Neural progenitor cell (in vitro differentiated cells): ENCODE data around the gene MYL7. TPM values are rescaled to one million over a fixed set of nuclear protein-coding genes. Genes with fewer than 3 reads are reported as not detected.

Experiments
- DNase-seq: peaks from one replicate; pipeline ENCODE4 v3.0.0-alpha.2; 2016; ENCODE audit warnings: low spot score
- H2AFZ ChIP-seq: fragments of 200-600 bp; sonication (generic); replicated peaks from 2 replicates; pipeline ENCODE4 v1.6.1; 2016; ENCODE audit warnings: antibody characterized with exemption
- H3F3A ChIP-seq: fragments of 200-600 bp; sonication (generic); 2 replicates; pipeline ENCODE4 v1.6.1; 2016; ENCODE audit warnings: antibody characterized with exemption, low read depth
- H3K27ac ChIP-seq: fragments of 200-600 bp; sonication (generic); 2 replicates; pipeline ENCODE4 v1.5.1; 2016; ENCODE audit warnings: mild to moderate bottlenecking
- H3K27me3 ChIP-seq: fragments of 200-600 bp; sonication (generic); 2 replicates; pipeline ENCODE4 v1.6.1; 2016; ENCODE audit warnings: mild to moderate bottlenecking, moderate library complexity
- H3K36me3 ChIP-seq: fragments of 200-600 bp; sonication (generic); 2 replicates; pipeline ENCODE4 v1.5.1; 2016
- H3K4me1 ChIP-seq: fragments of 200-600 bp; sonication (generic); 2 replicates; pipeline ENCODE4 v1.6.1; 2016; ENCODE audit warnings: mixed run types
- H3K4me2 ChIP-seq: fragments of 200-600 bp; sonication (generic); 2 replicates; pipeline ENCODE4 v1.6.1; 2016
- H3K4me3 ChIP-seq: fragments of 200-600 bp; sonication (generic); 2 replicates; pipeline ENCODE4 v1.5.1; 2016
- H3K79me2 ChIP-seq: fragments of 200-600 bp; sonication (generic); 2 replicates; pipeline ENCODE4 v1.6.1; 2016; ENCODE audit warnings: low read depth
- H3K9ac ChIP-seq: fragments of 200-600 bp; sonication (generic); 2 replicates; pipeline ENCODE4 v1.6.1; 2016
- H3K9me3 ChIP-seq: fragments of 200-600 bp; sonication (generic); 2 replicates; pipeline ENCODE4 v1.5.1; 2016; ENCODE audit warnings: low read depth
- H4K20me1 ChIP-seq: fragments of 200-600 bp; sonication (generic); 2 replicates; pipeline ENCODE4 v1.6.1; 2016; ENCODE audit warnings: low read depth
- H3K27ac Mint-ChIP-seq: 3 replicates; pipeline ENCODE4 v1.8.0; 2021; ENCODE audit warnings: mixed read lengths
- H3K27me3 Mint-ChIP-seq: 2 replicates; pipeline ENCODE4 v1.8.0; 2022; ENCODE audit warnings: low read depth, mild to moderate bottlenecking, inconsistent platforms, moderate library complexity, mixed read lengths; ENCODE audit not compliant: insufficient read depth
- H3K36me3 Mint-ChIP-seq: 3 replicates; pipeline ENCODE4 v1.8.0; 2021; ENCODE audit warnings: mixed read lengths
- H3K4me1 Mint-ChIP-seq: 3 replicates; pipeline ENCODE4 v1.8.0; 2021; ENCODE audit warnings: mixed read lengths
- H3K4me3 Mint-ChIP-seq: 3 replicates; pipeline ENCODE4 v1.8.0; 2021; ENCODE audit warnings: mild to moderate bottlenecking, moderate library complexity, mixed read lengths
- H3K9me3 Mint-ChIP-seq: 3 replicates; pipeline ENCODE4 v1.8.0; 2020; ENCODE audit warnings: mixed read lengths
- CTCF ChIP-seq: fragments of 200-600 bp; sonication (generic); IDR thresholded peaks from 2 replicates; pipeline ENCODE4 v1.5.1; 2017; ENCODE audit warnings: antibody characterized with exemption, mild to moderate bottlenecking
- EZH2 ChIP-seq: fragments of 200-600 bp; sonication (generic); IDR thresholded peaks from 2 replicates; pipeline ENCODE4 v1.6.1; 2017; ENCODE audit warnings: antibody characterized with exemption, mild to moderate bottlenecking, moderate library complexity
- EZH2phosphoT487 ChIP-seq: fragments of 200-600 bp; sonication (generic); IDR thresholded peaks from 2 replicates; pipeline ENCODE4 v1.6.1; 2017; ENCODE audit warnings: antibody characterized with exemption
- total RNA-seq: library from RNA; depleted of rRNA; stranded (reverse); fragments of >200 nt; gene quantifications from 2 replicates; pipeline ENCODE4 v1.2.3, GENCODE V29; 2015; ENCODE audit warnings: low replicate concordance

The MYL7 gene
- total RNA-seq, 1 donor from 2014 or later: not detected

GRCh38 chr7:44188480-44189225 is 47.5 kb upstream of the MYL7 start:
- Mint-ChIP-seq H3K36me3 (no peaks in the 10 kb centered on the region), H3K9me3 (no peaks in the 10 kb centered on the region), H3K27ac (peak overlapping the region; percentile 92), H3K4me3 (no peak overlapping the region), H3K4me1 (peaks cover 30% of the 10 kb centered on the region), H3K27me3 (peaks cover 5% of the 10 kb centered on the region)
- H4K20me1 ChIP-seq: no peaks in the 10 kb centered on the region
- no peak for TF ChIP-seq EZH2phosphoT487
- no peak for TF ChIP-seq CTCF
- no peak for TF ChIP-seq EZH2
- peaks cover 7% of the 10 kb centered on the region for H3K4me1 ChIP-seq
- H3K4me2 ChIP-seq: peak overlapping the region; percentile 4
- H3K36me3 ChIP-seq: no peaks in the 10 kb centered on the region
- no peaks in the 10 kb centered on the region for H3K79me2 ChIP-seq
- no peak overlapping the region for H3K4me3 ChIP-seq
- no peaks in the 10 kb centered on the region for H3K9me3 ChIP-seq
- H3F3A ChIP-seq: no peaks in the 10 kb centered on the region
- no peak overlapping the region for H3K27ac ChIP-seq
- H3K9ac ChIP-seq: no peak overlapping the region
- no peak for DNase-seq
- H2AFZ ChIP-seq: peak overlapping the region; percentile 82
- no peaks in the 10 kb centered on the region for H3K27me3 ChIP-seq

- Histone ChIP-seq H3K27me3 (no peaks in the 10 kb centered on the region), H3K9me3 (no peaks in the 10 kb centered on the region), H2AFZ (peak overlapping the region; percentile 82), H3K4me1 (peaks cover 7% of the 10 kb centered on the region), H3K9ac (no peak overlapping the region), H3K79me2 (no peaks in the 10 kb centered on the region), H4K20me1 (no peaks in the 10 kb centered on the region), H3K4me2 (no peak overlapping the region), H3K36me3 (no peaks in the 10 kb centered on the region), H3K4me3 (no peak overlapping the region), H3F3A (no peaks in the 10 kb centered on the region), H3K27ac (no peak overlapping the region)
- Mint-ChIP-seq H3K36me3 (no peaks in the 10 kb centered on the region), H3K9me3 (peaks cover 6% of the 10 kb centered on the region), H3K27me3 (peaks cover 5% of the 10 kb centered on the region), H3K4me1 (peaks cover 30% of the 10 kb centered on the region), H3K4me3 (no peak overlapping the region), H3K27ac (peak overlapping the region; percentile 85)
- TF ChIP-seq EZH2phosphoT487 (no peak), CTCF (no peak), EZH2 (no peak)
- no peak for DNase-seq
These were observed 46.7 kb upstream of the MYL7 start for GRCh38 chr7:44187636-44188416.

- Histone ChIP-seq H3F3A (no peaks in the 10 kb centered on the region), H3K4me2 (no peak overlapping the region), H3K4me1 (peaks cover 7% of the 10 kb centered on the region), H2AFZ (no peak overlapping the region), H3K9me3 (no peaks in the 10 kb centered on the region), H3K36me3 (no peaks in the 10 kb centered on the region), H3K9ac (no peak overlapping the region), H3K4me3 (no peak overlapping the region), H3K27ac (no peak overlapping the region), H3K27me3 (no peaks in the 10 kb centered on the region), H4K20me1 (no peaks in the 10 kb centered on the region), H3K79me2 (no peaks in the 10 kb centered on the region)
- Mint-ChIP-seq H3K27me3 (peaks cover 6% of the 10 kb centered on the region), H3K9me3 (peaks cover 13% of the 10 kb centered on the region), H3K36me3 (no peaks in the 10 kb centered on the region), H3K27ac (peak overlapping the region; percentile 82), H3K4me3 (no peak overlapping the region), H3K4me1 (peaks cover 28% of the 10 kb centered on the region)
- DNase-seq: no peak
- TF ChIP-seq EZH2: no peak
These were observed 45.6 kb upstream of the MYL7 start for GRCh38 chr7:44186736-44187135.

- H3K9ac ChIP-seq: no peak overlapping the region
- Mint-ChIP-seq H3K27ac (no peak overlapping the region), H3K36me3 (no peaks in the 10 kb centered on the region), H3K27me3 (peaks cover 5% of the 10 kb centered on the region), H3K9me3 (peaks cover 16% of the 10 kb centered on the region), H3K4me3 (no peak overlapping the region), H3K4me1 (peaks cover 28% of the 10 kb centered on the region)
- peaks cover 7% of the 10 kb centered on the region for H3K4me1 ChIP-seq
- DNase-seq: no peak
- H3K27ac ChIP-seq: no peak overlapping the region
- no peak overlapping the region for H3K4me3 ChIP-seq
- no peaks in the 10 kb centered on the region for H3K27me3 ChIP-seq
- no peaks in the 10 kb centered on the region for H4K20me1 ChIP-seq
- H3K4me2 ChIP-seq: no peak overlapping the region
- TF ChIP-seq EZH2phosphoT487 (no peak), CTCF (no peak), EZH2 (no peak)
- H2AFZ ChIP-seq: no peak overlapping the region
- no peaks in the 10 kb centered on the region for H3K79me2 ChIP-seq
- no peaks in the 10 kb centered on the region for H3K36me3 ChIP-seq
- no peaks in the 10 kb centered on the region for H3K9me3 ChIP-seq
- H3F3A ChIP-seq: no peaks in the 10 kb centered on the region
These were observed 44.6 kb upstream of the MYL7 start for GRCh38 chr7:44185729-44186128.
